ENCODE data around the gene SLC2A10.

The SLC2A10 gene

GRCh38 chr20:46731770-46732169 is 22.3 kb downstream of the SLC2A10 start:
- no peak overlapping the region for H3K4me3 ChIP-seq (ENCODE audit: low read length, poor library complexity, severe bottlenecking)
- H3K4me1 ChIP-seq (ENCODE audit: insufficient read depth, low read length, poor library complexity, severe bottlenecking) = no peaks in the 10 kb centered on the region
- H3K27me3 ChIP-seq (ENCODE audit: insufficient read depth, low read length, poor library complexity, severe bottlenecking) = no peaks in the 10 kb centered on the region
- no peak overlapping the region for H3K4me2 ChIP-seq (ENCODE audit: low read depth, low read length, poor library complexity, severe bottlenecking)
- H3K9me2 ChIP-seq (replicated peaks; ENCODE audit: low read depth, low read length) = no peaks in the 10 kb centered on the region
- no peak overlapping the region for H2AFZ ChIP-seq (ENCODE audit: low read length)
- no peaks in the 10 kb centered on the region for H3K9me3 ChIP-seq (ENCODE audit: insufficient read depth, low read depth, low read length)
- no peaks in the 10 kb centered on the region for H3F3A ChIP-seq (ENCODE audit: low read depth)
- H3K36me3 ChIP-seq (ENCODE audit: insufficient read depth, low read length) = no peaks in the 10 kb centered on the region
- no peaks in the 10 kb centered on the region for H3K79me2 ChIP-seq (ENCODE audit: insufficient read depth, low read length)
- no peaks in the 10 kb centered on the region for H4K20me1 ChIP-seq (ENCODE audit: insufficient read depth, low read length, poor library complexity, severe bottlenecking)
- no peak overlapping the region for H3K9ac ChIP-seq (ENCODE audit: low read depth, low read length, poor library complexity, severe bottlenecking)
- no peak for TF ChIP-seq CTCF (conservative IDR thresholded peaks at IDR 0.05; ENCODE audit: low read length)
- no peak for TF ChIP-seq EZH2phosphoT487 (IDR thresholded peaks at IDR 0.05; ENCODE audit: borderline replicate concordance)

- Histone ChIP-seq H3F3A (ENCODE audit: low read depth) (no peaks in the 10 kb centered on the region), H2AFZ (ENCODE audit: low read length) (no peak overlapping the region), H3K9ac (ENCODE audit: low read depth, low read length, poor library complexity, severe bottlenecking) (no peak overlapping the region), H3K27me3 (ENCODE audit: insufficient read depth, low read length, poor library complexity, severe bottlenecking) (no peaks in the 10 kb centered on the region), H3K9me2 (replicated peaks; ENCODE audit: low read depth, low read length) (no peaks in the 10 kb centered on the region), H3K4me3 (ENCODE audit: low read length, poor library complexity, severe bottlenecking) (no peak overlapping the region), H3K79me2 (ENCODE audit: insufficient read depth, low read length) (no peaks in the 10 kb centered on the region), H3K4me1 (ENCODE audit: insufficient read depth, low read length, poor library complexity, severe bottlenecking) (no peaks in the 10 kb centered on the region), H3K4me2 (ENCODE audit: low read depth, low read length, poor library complexity, severe bottlenecking) (no peak overlapping the region), H3K9me3 (ENCODE audit: insufficient read depth, low read depth, low read length) (no peaks in the 10 kb centered on the region), H3K36me3 (ENCODE audit: insufficient read depth, low read length) (no peaks in the 10 kb centered on the region), H4K20me1 (ENCODE audit: insufficient read depth, low read length, poor library complexity, severe bottlenecking) (no peaks in the 10 kb centered on the region)
- no peak for TF ChIP-seq EZH2phosphoT487 (IDR thresholded peaks at IDR 0.05; ENCODE audit: borderline replicate concordance)
- no peak for TF ChIP-seq CTCF (conservative IDR thresholded peaks at IDR 0.05; ENCODE audit: low read length)
Observed at GRCh38 chr20:46735436-46735835, 26.0 kb downstream of the SLC2A10 start.

DNA sequence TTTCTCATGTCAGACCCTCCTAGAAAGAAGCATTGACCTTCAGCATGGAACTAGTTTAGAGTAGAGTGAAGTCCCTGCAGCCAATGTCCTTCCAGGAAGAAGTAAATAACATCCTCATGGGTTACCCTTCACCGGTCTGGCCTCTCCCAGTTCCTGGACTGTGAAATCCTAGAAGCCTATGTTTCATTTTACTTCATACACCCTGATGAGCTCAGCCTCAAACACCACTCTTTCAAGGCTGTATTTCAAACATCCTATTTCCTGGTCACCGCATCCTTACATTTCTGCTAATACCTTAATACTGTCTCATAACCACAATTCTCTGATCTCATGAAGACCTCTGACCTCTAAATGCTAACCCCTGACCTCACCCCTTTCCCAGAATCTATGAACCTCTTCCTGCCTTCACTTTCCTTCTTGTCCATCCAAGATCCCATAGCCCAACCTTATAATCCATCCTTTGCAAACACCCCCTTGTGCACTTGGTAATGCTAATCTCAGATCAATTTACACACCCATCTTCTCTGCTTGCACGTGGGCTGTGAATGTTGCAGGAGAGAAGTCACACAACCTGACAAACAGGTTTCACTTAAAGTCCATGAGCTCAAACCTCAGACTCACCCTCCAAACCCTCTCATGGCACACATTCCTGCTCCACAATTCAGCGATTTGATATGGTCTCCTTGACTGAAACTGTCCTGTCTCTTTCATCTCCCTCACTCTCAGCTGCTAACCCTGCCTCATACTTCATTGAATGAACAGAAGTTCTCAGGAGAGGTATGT is 30.2 kb downstream of the SLC2A10 start:
- Histone ChIP-seq H2AFZ (ENCODE audit: low read length) (no peak overlapping the region), H3K27me3 (ENCODE audit: insufficient read depth, low read length, poor library complexity, severe bottlenecking) (peaks cover 9% of the 10 kb centered on the region), H3F3A (ENCODE audit: low read depth) (no peaks in the 10 kb centered on the region)

More for the DNA sequence above, 30.2 kb downstream of the SLC2A10 start:
- no peaks in the 10 kb centered on the region for H3K9me3 ChIP-seq (ENCODE audit: insufficient read depth, low read depth, low read length)
- H3K9me2 ChIP-seq (replicated peaks; ENCODE audit: low read depth, low read length) = no peaks in the 10 kb centered on the region
- no peak overlapping the region for H3K4me2 ChIP-seq (ENCODE audit: low read depth, low read length, poor library complexity, severe bottlenecking)
- no peaks in the 10 kb centered on the region for H4K20me1 ChIP-seq (ENCODE audit: insufficient read depth, low read length, poor library complexity, severe bottlenecking)
- H3K79me2 ChIP-seq (ENCODE audit: insufficient read depth, low read length) = no peaks in the 10 kb centered on the region
- H3K4me1 ChIP-seq (ENCODE audit: insufficient read depth, low read length, poor library complexity, severe bottlenecking) = no peaks in the 10 kb centered on the region
- no peak overlapping the region for H3K9ac ChIP-seq (ENCODE audit: low read depth, low read length, poor library complexity, severe bottlenecking)
- TF ChIP-seq EZH2phosphoT487 (IDR thresholded peaks at IDR 0.05; ENCODE audit: borderline replicate concordance) (no peak), CTCF (conservative IDR thresholded peaks at IDR 0.05; ENCODE audit: low read length) (no peak)
- no peak overlapping the region for H3K4me3 ChIP-seq (ENCODE audit: low read length, poor library complexity, severe bottlenecking)
- no peaks in the 10 kb centered on the region for H3K36me3 ChIP-seq (ENCODE audit: insufficient read depth, low read length)

All from Loucy (cell line).